SK-N-MC (cell line): ENCODE results near the gene TTC1.

Experiments
- DNase-seq: peaks from one replicate; pipeline ENCODE4 v3.0.0-alpha.2; 2011; ENCODE audit warnings: low read depth, low spot score
- H3K27ac ChIP-seq: fragments of 200-600 bp; sonication (generic); 2 replicates; pipeline ENCODE4 v1.5.1; 2016; ENCODE audit warnings: mixed run types
- H3K36me3 ChIP-seq: fragments of 200-600 bp; sonication (generic); 2 replicates; pipeline ENCODE4 v1.6.1; 2017; ENCODE audit warnings: antibody characterized with exemption, low read length, mixed read lengths; ENCODE audit not compliant: insufficient read depth
- H3K4me3 ChIP-seq: fragments of 200-600 bp; sonication (generic); 2 replicates; pipeline ENCODE4 v1.5.1; 2016
- H3K9ac ChIP-seq: fragments of 200-600 bp; sonication (generic); 2 replicates; pipeline ENCODE4 v1.8.0; 2017; ENCODE audit warnings: mixed run types, mixed read lengths; ENCODE audit not compliant: insufficient read length
- H3K9me3 ChIP-seq: fragments of 200-600 bp; sonication (generic); 2 replicates; pipeline ENCODE4 v1.6.1; 2017; ENCODE audit warnings: low read depth, mild to moderate bottlenecking, antibody characterized with exemption, low read length, moderate library complexity, mixed read lengths
- EZH2 ChIP-seq: fragments of 200-600 bp; sonication (generic); IDR thresholded peaks from one replicate; pipeline ENCODE4 v1.6.1; 2017; ENCODE audit warnings: antibody characterized with exemption
- FOXP2 ChIP-seq: optimal IDR thresholded peaks from 2 replicates; pipeline ENCODE3; 2011; ENCODE audit warnings: mild to moderate bottlenecking, moderate library complexity; ENCODE audit not compliant: insufficient read depth; ENCODE audit errors: extremely low read length, control extremely low read depth
- POLR2AphosphoS5 ChIP-seq: IDR thresholded peaks from 2 replicates; pipeline ENCODE4 v1.6.1; 2012; ENCODE audit warnings: mild to moderate bottlenecking, low read depth, low read length, borderline replicate concordance

TTC1 gene

GRCh38 chr5:160018945-160019625 is 10.1 kb downstream of the TTC1 start:
- TF ChIP-seq EZH2 (no peak), FOXP2 (no peak), POLR2AphosphoS5 (no peak)
- Histone ChIP-seq H3K36me3 (peaks cover 36% of the 10 kb centered on the region), H3K4me3 (no peak overlapping the region)

GRCh38 chr5:160020266-160020770 is 11.4 kb downstream of the TTC1 start:
- no peaks in the 10 kb centered on the region for H3K9me3 ChIP-seq
- H3K36me3 ChIP-seq, result peaks cover 27% of the 10 kb centered on the region
- DNase-seq, result no peak
- H3K27ac ChIP-seq, result no peak overlapping the region
- TF ChIP-seq FOXP2 (no peak), EZH2 (no peak), POLR2AphosphoS5 (no peak)
- H3K9ac ChIP-seq, result no peak overlapping the region
- H3K4me3 ChIP-seq, result no peak overlapping the region

More at GRCh38 chr5:160018945-160019625, 10.1 kb downstream of the TTC1 start:
- no peak overlapping the region for H3K9ac ChIP-seq
- H3K9me3 ChIP-seq, result no peaks in the 10 kb centered on the region
- DNase-seq, result no peak
- H3K27ac ChIP-seq, result no peak overlapping the region

- H3K9me3 ChIP-seq, result no peaks in the 10 kb centered on the region
- no peak overlapping the region for H3K27ac ChIP-seq
- DNase-seq, result no peak
- TF ChIP-seq POLR2AphosphoS5 (no peak), FOXP2 (no peak), EZH2 (no peak)
- H3K4me3 ChIP-seq, result no peak overlapping the region
- H3K36me3 ChIP-seq, result peaks cover 21% of the 10 kb centered on the region
- no peak overlapping the region for H3K9ac ChIP-seq
These were observed 12.0 kb downstream of the TTC1 start for GRCh38 chr5:160020964-160021363.

- no peaks in the 10 kb centered on the region for H3K9me3 ChIP-seq
- peak overlapping the region; percentile 41 for H3K9ac ChIP-seq
- DNase-seq, result peak; percentile 39
- no peak overlapping the region for H3K27ac ChIP-seq
- TF ChIP-seq EZH2 (no peak), POLR2AphosphoS5 (no peak), FOXP2 (no peak)
- H3K36me3 ChIP-seq, result peaks cover 20% of the 10 kb centered on the region
- H3K4me3 ChIP-seq, result no peak overlapping the region
These were observed 13.0 kb downstream of the TTC1 start for GRCh38 chr5:160021831-160022446.

- no peak for DNase-seq
- H3K4me3 ChIP-seq, result no peak overlapping the region
- TF ChIP-seq FOXP2, result no peak
- H3K36me3 ChIP-seq, result peaks cover 28% of the 10 kb centered on the region
- H3K9ac ChIP-seq, result no peak overlapping the region
- H3K9me3 ChIP-seq, result no peaks in the 10 kb centered on the region
- no peak overlapping the region for H3K27ac ChIP-seq
These were observed 14.3 kb downstream of the TTC1 start for GRCh38 chr5:160023007-160023907.

- no peak overlapping the region for H3K4me3 ChIP-seq
- DNase-seq, result no peak
- H3K9ac ChIP-seq, result no peak overlapping the region
- H3K9me3 ChIP-seq, result no peaks in the 10 kb centered on the region
- peaks cover 35% of the 10 kb centered on the region for H3K36me3 ChIP-seq
- H3K27ac ChIP-seq, result no peak overlapping the region
- TF ChIP-seq POLR2AphosphoS5 (no peak), FOXP2 (no peak), EZH2 (no peak)
These were observed 15.1 kb downstream of the TTC1 start for GRCh38 chr5:160023908-160024630.

GRCh38 chr5:160029004-160029403 is 20.1 kb downstream of the TTC1 start:
- Histone ChIP-seq H3K9ac (no peak overlapping the region), H3K9me3 (no peaks in the 10 kb centered on the region), H3K27ac (no peak overlapping the region), H3K4me3 (no peak overlapping the region), H3K36me3 (peaks cover 38% of the 10 kb centered on the region)
- DNase-seq, result no peak
- TF ChIP-seq FOXP2, result no peak
- TF ChIP-seq EZH2, result no peak
- no peak for TF ChIP-seq POLR2AphosphoS5

- H3K4me3 ChIP-seq, result no peak overlapping the region
- peaks cover 42% of the 10 kb centered on the region for H3K36me3 ChIP-seq
- H3K9ac ChIP-seq, result no peak overlapping the region
- TF ChIP-seq EZH2 (no peak), FOXP2 (no peak), POLR2AphosphoS5 (no peak)
- no peaks in the 10 kb centered on the region for H3K9me3 ChIP-seq
- H3K27ac ChIP-seq, result peak overlapping the region; percentile 38; the same call in 1 of the 2 replicates
- DNase-seq, result no peak
These were observed 20.7 kb downstream of the TTC1 start for GRCh38 chr5:160029540-160030139.
